Activated T-cell treated with anti-CD3 and anti-CD28 coated beads for 48 hours (primary cell): ENCODE measurements around the gene KCNAB2.
A peak's percentile ranks its signal among the peaks of the same experiment; 100 is the strongest.

ENCODE experiments used
- DNase-seq: peaks from one replicate; pipeline ENCODE4 v3.0.0-alpha.2; 2020; ENCODE audit warnings: low read depth

KCNAB2 gene

DNA sequence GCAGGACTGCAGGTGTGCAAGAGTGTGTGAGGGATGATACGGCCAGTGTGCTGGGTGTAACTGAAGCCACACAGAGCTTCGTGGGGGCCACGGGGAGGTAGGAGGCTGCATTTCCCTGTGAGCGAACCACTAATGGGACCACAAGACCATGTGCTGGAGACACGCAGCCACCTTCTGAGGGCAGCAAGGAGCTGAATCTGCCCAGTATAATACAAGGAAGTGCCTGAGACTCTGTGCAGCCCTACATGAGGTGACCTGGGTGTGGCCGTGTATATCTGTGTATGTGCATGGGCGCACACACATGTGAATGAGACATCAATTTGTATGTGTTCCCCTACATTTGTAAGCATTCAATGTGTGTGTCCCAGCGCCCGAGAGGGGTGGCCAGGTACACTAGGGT, 83.6 kb downstream of the KCNAB2 start:
- no peak for DNase-seq

GRCh38 chr1:6130036-6130435, 84.3 kb downstream of the KCNAB2 start:
- no peak for DNase-seq

GRCh38 chr1:6130596-6130995, 84.9 kb downstream of the KCNAB2 start:
- no peak for DNase-seq

DNA sequence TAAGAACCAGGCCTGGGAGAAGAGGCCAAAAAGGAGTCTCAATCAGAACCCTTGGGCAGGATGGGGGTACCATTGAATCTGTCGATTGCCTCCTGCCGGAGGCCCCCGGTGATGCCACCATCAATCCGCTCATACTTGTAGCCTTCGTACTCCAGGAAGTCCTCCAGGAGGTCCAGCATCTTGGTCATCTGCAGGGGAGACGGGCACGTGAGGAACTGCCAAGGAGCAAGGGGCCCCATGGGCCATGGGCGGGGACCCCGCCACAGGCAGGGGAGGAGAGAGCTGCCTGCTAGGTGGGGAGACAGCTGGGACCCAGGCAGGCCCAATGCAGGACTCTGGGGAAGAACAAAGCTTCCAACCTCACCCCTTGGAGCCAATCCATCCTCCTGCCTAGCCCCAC, 85.9 kb downstream of the KCNAB2 start:
- no peak for DNase-seq

DNA sequence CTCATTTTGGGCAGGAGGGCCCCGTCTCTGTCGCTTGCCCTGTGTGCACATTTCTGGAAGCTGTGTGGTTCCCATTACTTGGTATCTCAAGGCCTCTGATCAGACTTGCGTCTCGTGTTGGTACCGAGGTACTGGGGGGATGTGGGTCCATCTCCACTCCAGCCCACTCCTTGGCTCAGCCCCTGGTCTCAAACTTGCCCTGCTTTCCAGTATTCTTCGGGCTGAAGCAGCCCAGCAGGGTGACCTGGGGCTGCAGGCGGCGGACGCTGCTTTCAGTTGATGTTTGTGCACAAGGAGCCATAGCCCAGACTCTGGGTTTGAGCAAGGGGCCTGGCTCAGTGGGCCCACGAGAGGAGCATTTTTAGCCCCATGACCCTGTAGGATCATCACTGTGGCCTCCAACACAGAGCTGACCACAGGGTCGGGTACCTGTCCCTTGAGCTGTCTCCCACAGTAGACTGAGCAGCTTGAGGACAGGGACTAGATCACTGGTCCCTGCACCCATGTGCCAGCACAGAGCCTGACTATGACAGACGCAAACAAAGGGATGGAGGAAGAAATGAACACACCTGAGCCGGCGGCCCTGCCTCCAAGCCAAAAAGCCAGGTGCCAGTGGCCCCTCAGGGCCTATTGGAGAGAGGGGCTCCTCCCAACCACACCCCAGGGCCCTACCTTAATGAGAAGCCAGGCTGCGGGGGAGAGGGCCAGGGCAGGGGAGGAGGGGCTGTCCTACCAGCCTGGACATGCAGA, 87.6 kb downstream of the KCNAB2 start:
- no peak for DNase-seq

DNA sequence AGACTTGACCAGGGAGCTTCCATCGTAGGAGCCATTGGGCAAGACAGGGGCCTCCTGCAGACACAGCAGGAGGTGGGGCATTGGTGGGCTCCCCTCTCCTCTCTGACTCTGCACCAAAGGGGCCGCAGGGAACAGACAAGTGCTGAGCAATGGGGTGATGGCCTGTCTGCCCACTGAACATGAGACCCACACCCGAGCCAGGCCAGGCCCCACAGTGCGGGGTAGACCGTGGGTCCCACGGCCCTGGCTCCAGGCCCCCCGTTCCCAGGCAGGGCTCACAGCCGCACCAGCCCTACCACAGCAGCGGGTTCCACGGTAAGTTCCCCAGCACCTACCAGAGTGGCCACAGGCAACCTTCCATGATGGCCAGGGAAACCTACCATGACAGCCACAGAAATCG, 88.5 kb downstream of the KCNAB2 start:
- DNase-seq, result no peak

- no peak for DNase-seq
Measured at GRCh38 chr1:6134741-6135510, 89.2 kb downstream of the KCNAB2 start.

- DNase-seq, result no peak
Measured at GRCh38 chr1:6136516-6137220, 91.0 kb downstream of the KCNAB2 start.

- no peak for DNase-seq
Measured at GRCh38 chr1:6137758-6138157, 92.1 kb downstream of the KCNAB2 start.

- DNase-seq, result no peak
Measured at GRCh38 chr1:6140413-6140812, 94.7 kb downstream of the KCNAB2 start.

GRCh38 chr1:6141592-6141991, 95.9 kb downstream of the KCNAB2 start:
- DNase-seq, result peak; percentile 43

DNA sequence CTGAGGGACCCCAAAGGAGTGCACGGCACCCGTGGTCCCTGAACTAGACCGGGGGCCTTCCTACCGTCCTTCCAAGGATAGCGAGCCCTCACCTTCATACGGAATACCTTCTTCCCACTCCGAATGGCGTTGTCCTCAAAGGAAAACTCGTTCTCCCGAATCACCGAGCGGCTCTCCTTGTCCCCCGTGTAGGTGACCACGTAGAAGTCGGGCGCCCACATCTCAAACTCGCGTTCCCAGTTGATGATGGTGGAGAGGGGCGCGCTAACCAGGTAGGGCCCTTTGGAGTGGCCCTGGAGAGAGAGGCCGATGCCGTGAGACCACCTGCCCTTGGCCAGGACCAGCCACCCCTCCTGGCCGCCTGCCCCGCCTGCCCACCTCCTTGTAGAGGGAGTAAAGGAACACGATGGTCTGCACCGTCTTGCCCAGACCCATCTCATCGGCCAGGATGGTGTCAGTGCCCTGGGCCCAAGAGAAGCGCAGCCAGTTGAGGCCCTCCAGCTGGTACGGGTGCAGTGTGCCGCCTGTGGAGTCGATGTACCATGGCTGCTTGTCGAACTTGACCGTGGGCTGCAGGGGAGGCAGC, 96.4 kb downstream of the KCNAB2 start:
- DNase-seq, result no peak

DNA sequence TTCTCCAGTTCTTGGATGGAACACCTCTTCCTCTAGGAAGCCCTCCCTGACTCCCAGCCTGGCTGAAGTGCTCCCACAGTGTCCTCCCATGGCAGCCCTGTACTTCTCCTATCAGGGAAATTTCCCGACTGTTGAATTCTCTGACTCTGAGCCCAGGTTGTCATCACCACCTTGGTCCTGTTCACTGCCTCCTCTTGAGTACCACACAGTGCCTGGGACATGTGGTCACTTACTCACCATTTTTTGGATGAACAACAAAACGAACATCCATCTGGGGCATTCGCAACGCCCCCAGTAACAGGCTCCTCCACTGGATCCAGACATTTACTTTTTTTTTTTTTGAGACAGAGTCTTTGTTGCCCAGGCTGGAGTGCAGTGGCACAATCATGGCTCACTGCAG, 97.0 kb downstream of the KCNAB2 start:
- DNase-seq, result no peak

DNA sequence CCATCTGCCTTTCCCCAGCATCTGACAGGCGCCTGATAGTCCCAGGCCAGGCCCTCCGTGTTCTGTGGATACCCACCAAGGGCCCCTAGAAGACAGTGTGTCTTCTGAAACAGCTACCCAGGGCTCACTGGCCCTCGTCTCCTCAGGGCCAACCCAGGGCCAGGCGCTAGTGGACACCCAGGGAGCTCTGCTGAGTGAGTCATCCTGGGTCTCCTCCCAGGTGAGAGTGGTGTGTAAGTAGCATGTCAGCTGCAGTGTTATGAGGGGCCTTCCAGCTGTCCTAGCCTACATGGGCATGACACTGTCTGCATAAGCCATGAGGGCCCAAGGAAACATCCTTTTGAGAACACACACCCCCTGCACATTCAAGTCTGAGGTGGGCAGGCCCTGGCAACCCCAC, 97.7 kb downstream of the KCNAB2 start:
- no peak for DNase-seq

GRCh38 chr1:6144175-6144574, 98.5 kb downstream of the KCNAB2 start:
- DNase-seq, result no peak

DNA sequence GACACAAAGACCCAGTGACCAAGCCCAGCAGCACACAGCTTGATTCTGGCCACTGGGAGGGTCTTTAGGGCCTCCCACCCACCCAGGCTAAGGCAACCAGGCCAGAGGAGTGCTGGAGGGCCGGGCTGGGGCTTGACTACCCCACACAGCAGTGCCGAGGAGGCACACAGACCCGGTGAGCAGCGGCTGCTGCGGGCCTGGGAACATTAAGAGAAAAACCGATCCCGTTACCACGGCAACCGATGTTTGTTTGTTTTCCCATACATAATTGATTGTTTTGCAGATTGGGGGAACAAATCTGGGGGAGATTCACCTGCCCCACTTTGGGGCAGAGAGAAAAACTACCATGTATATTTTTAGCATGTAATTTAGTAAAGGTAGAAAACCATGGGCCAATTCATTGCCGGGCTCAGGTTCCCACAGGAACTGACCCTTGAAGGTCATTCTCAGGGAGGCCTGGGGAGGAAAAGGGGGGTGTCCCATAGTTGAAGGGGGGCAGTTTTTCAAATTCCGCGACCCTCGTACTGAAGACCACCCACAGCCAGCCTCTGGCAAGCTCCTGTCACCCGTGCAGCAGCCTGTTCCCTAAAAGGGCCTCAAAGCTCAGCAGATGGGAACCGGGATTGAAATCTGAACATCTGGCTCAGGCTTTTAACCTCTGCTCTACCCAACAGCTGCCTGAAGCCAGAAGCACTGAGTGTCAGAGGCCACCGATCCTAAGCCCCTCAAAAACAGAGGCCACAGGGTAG, 99.1 kb downstream of the KCNAB2 start:
- no peak for DNase-seq

- DNase-seq, result no peak
Measured at GRCh38 chr1:6145396-6145750, 99.7 kb downstream of the KCNAB2 start.

DNA sequence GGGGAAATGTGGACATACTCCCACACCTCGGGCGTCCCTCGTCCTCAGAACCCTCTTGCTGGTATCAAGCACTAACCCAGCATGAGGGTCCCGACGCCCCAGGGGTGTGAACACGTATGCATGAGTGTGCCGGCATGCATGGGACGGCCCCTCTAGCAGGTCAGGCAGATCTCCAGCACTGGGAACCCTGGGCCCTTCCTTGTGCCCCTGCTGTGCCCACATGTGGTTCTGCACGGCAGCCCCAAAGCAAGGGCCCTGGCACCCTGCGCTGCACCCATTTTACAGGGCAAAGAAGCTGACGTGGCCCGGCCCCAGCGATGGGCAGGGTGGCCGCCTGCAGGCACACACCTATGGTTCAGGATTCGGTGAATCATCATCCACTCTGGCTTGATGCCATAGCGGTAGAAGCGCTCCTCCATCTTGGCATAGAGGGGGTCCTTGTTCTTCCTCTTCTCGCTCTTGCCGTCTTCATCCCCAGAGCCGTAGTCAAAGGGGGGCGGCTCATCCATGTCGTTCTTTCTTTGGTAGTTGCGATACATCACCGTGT, 100.2 kb downstream of the KCNAB2 start:
- no peak for DNase-seq

GRCh38 chr1:6148497-6149241, 103.0 kb downstream of the KCNAB2 start:
- peak; percentile 73 for DNase-seq

- DNase-seq, result no peak
Measured at GRCh38 chr1:6149597-6149996, 103.9 kb downstream of the KCNAB2 start.
